H9 (cell line): Measurements from ENCODE around the gene PLXNB1. TPM values are rescaled to one million over a fixed set of nuclear protein-coding genes. Genes with fewer than 3 reads are reported as not detected.

Experiments used
- DNase-seq: peaks from one replicate; pipeline ENCODE4 v3.0.0-alpha.2; 2017
- H2AFZ ChIP-seq: one replicate; pipeline ENCODE4 v1.6.1; 2013; ENCODE audit warnings: mild to moderate bottlenecking, low read length, control low read depth, moderate library complexity
- H2AK5ac ChIP-seq: 2 replicates; pipeline ENCODE4 v1.6.1; 2013; ENCODE audit warnings: low read length, control low read depth, mixed read lengths; ENCODE audit not compliant: insufficient read length
- H2BK120ac ChIP-seq: one replicate; pipeline ENCODE4 v1.6.1; 2013; ENCODE audit warnings: low read depth, mild to moderate bottlenecking, low read length, control low read depth, inconsistent platforms; ENCODE audit not compliant: poor library complexity, severe bottlenecking
- H2BK12ac ChIP-seq: 2 replicates; pipeline ENCODE4 v1.6.1; 2013; ENCODE audit warnings: low read length, control low read depth, mixed read lengths, low read depth; ENCODE audit not compliant: insufficient read length
- H2BK15ac ChIP-seq: 2 replicates; pipeline ENCODE4 v1.6.1; 2013; ENCODE audit warnings: low read depth, low read length, control low read depth
- H2BK20ac ChIP-seq: one replicate; pipeline ENCODE4 v1.6.1; 2013; ENCODE audit warnings: low read depth, mild to moderate bottlenecking, low read length, control low read depth, inconsistent platforms; ENCODE audit not compliant: poor library complexity, severe bottlenecking
- H2BK5ac ChIP-seq: 2 replicates; pipeline ENCODE4 v1.6.1; 2013; ENCODE audit warnings: low read length, control low read depth, mixed read lengths; ENCODE audit not compliant: insufficient read length
- H3K14ac ChIP-seq: 2 replicates; pipeline ENCODE4 v1.6.1; 2013; ENCODE audit warnings: low read length, control low read depth; ENCODE audit not compliant: insufficient read depth
- H3K18ac ChIP-seq: 2 replicates; pipeline ENCODE4 v1.6.1; 2013; ENCODE audit warnings: low read depth, mild to moderate bottlenecking, mixed read lengths, low read length, control low read depth; ENCODE audit not compliant: insufficient read length
- H3K23ac ChIP-seq: 2 replicates; pipeline ENCODE4 v1.6.1; 2013; ENCODE audit warnings: low read length, control low read depth, mixed read lengths, low read depth; ENCODE audit not compliant: insufficient read length
- H3K23me2 ChIP-seq: 2 replicates; pipeline ENCODE4 v1.6.1; 2013; ENCODE audit warnings: low read depth, mild to moderate bottlenecking, mixed read lengths, low read length, control low read depth; ENCODE audit not compliant: insufficient read length, poor library complexity, severe bottlenecking
- H3K27ac ChIP-seq: 2 replicates; pipeline ENCODE4 v1.5.1; 2013; ENCODE audit warnings: low read length, control low read depth, mixed read lengths, low read depth; ENCODE audit not compliant: insufficient read length
- H3K27me3 ChIP-seq: 2 replicates; pipeline ENCODE4 v1.6.1; 2013; ENCODE audit warnings: low read length, control low read depth, inconsistent platforms; ENCODE audit not compliant: insufficient read depth
- H3K4ac ChIP-seq: 2 replicates; pipeline ENCODE4 v1.6.1; 2013; ENCODE audit warnings: low read depth, mild to moderate bottlenecking, control low read depth, inconsistent platforms, low read length, moderate library complexity
- H3K4me1 ChIP-seq: 2 replicates; pipeline ENCODE4 v1.6.1; 2013; ENCODE audit warnings: low read length, control low read depth, inconsistent platforms; ENCODE audit not compliant: insufficient read depth
- H3K4me2 ChIP-seq: 2 replicates; pipeline ENCODE4 v1.6.1; 2013; ENCODE audit warnings: low read length, control low read depth, mixed read lengths; ENCODE audit not compliant: insufficient read length, insufficient read depth
- H3K56ac ChIP-seq: 2 replicates; pipeline ENCODE4 v1.6.1; 2013; ENCODE audit warnings: low read depth, mild to moderate bottlenecking, mixed read lengths, low read length, control low read depth; ENCODE audit not compliant: insufficient read length
- H3K79me1 ChIP-seq: 2 replicates; pipeline ENCODE4 v1.6.1; 2013; ENCODE audit warnings: low read depth, mild to moderate bottlenecking, moderate library complexity, low read length, control low read depth, inconsistent platforms; ENCODE audit not compliant: insufficient read depth, poor library complexity, severe bottlenecking
- H3K79me2 ChIP-seq: 2 replicates; pipeline ENCODE4 v1.6.1; 2013; ENCODE audit warnings: low read length, control low read depth, inconsistent platforms; ENCODE audit not compliant: insufficient read depth
- H3K9ac ChIP-seq: 2 replicates; pipeline ENCODE4 v1.6.1; 2013; ENCODE audit warnings: low read length, control low read depth, mixed read lengths; ENCODE audit not compliant: insufficient read length; ENCODE audit errors: extremely low read depth
- H3K9me3 ChIP-seq: one replicate; pipeline ENCODE4 v1.6.1; 2013; ENCODE audit warnings: low read depth, low read length, inconsistent platforms; ENCODE audit not compliant: control insufficient read depth
- H3T11ph ChIP-seq: one replicate; pipeline ENCODE4 v1.6.1; 2013; ENCODE audit warnings: mild to moderate bottlenecking, low read length, control low read depth, inconsistent platforms
- H4K20me1 ChIP-seq: one replicate; pipeline ENCODE4 v1.6.1; 2013; ENCODE audit not compliant: control insufficient read depth, insufficient read length, insufficient read depth
- H4K5ac ChIP-seq: 2 replicates; pipeline ENCODE4 v1.6.1; 2013; ENCODE audit warnings: low read depth, mild to moderate bottlenecking, mixed read lengths, low read length, control low read depth; ENCODE audit not compliant: insufficient read length
- H4K8ac ChIP-seq: replicated peaks from 2 replicates; pipeline ENCODE4 v1.6.1; 2013; ENCODE audit warnings: low read length, control low read depth, mixed read lengths, low read depth; ENCODE audit not compliant: insufficient read length
- H4K91ac ChIP-seq: 2 replicates; pipeline ENCODE4 v1.6.1; 2013; ENCODE audit warnings: low read depth, mild to moderate bottlenecking, moderate library complexity, mixed read lengths, low read length, control low read depth; ENCODE audit not compliant: insufficient read length
- H3K27ac Mint-ChIP-seq, 3 experiments: 2 replicates in 2 of 3; 3 replicates in 1 of 3; pipeline ENCODE4 v1.8.0; 2020 to 2021; ENCODE audit warnings: mixed read lengths in 3 of 3, mild to moderate bottlenecking in 1 of 3, moderate library complexity in 1 of 3
- H3K27me3 Mint-ChIP-seq: 2 replicates; pipeline ENCODE4 v1.8.0; 2021; ENCODE audit warnings: low read depth, mild to moderate bottlenecking, moderate library complexity, mixed read lengths
- H3K36me3 Mint-ChIP-seq, 3 experiments: 2 replicates in 2 of 3; 3 replicates in 1 of 3; pipeline ENCODE4 v1.8.0; 2020 to 2021; ENCODE audit warnings: low read depth in 3 of 3, mixed read lengths in 3 of 3; ENCODE audit not compliant: insufficient read depth in 1 of 3
- H3K4me1 Mint-ChIP-seq, 2 experiments: 2 replicates each; pipeline ENCODE4 v1.8.0; 2020; ENCODE audit warnings: mixed read lengths in 2 of 2
- H3K4me3 Mint-ChIP-seq, 2 experiments: 2 replicates in 1 of 2; 3 replicates in 1 of 2; pipeline ENCODE4 v1.8.0; 2020 to 2021; ENCODE audit warnings: mild to moderate bottlenecking in 2 of 2, mixed read lengths in 2 of 2, moderate library complexity in 1 of 2
- H3K9me3 Mint-ChIP-seq, 2 experiments: 2 replicates in 1 of 2; 3 replicates in 1 of 2; pipeline ENCODE4 v1.8.0; 2020; ENCODE audit warnings: mild to moderate bottlenecking in 2 of 2, mixed read lengths in 2 of 2, moderate library complexity in 1 of 2
- WGBS: extraction: QIAGEN DNeasy Blood & Tissue Kit; methylation state at CpG from one replicate; pipeline ENCODE4 v1.1.7; 2013; ENCODE audit warnings: missing lambda C conversion rate, low lambda C conversion rate, mixed read lengths; ENCODE audit not compliant: insufficient read length; ENCODE audit errors: extremely low coverage; 5-methylcytosine and 5-hydroxymethylcytosine counted together
- total RNA-seq: library from RNA; stranded (reverse); gene quantifications from 2 replicates; pipeline ENCODE4 v1.2.1, GENCODE V29; 2021
- TF ChIP-seq, protein P1 (sequence below): fragments of 200-600 bp; sonication (generic); conservative IDR thresholded peaks from 3 replicates; pipeline ENCODE4 v1.8.0; 2021; ENCODE audit warnings: antibody characterized with exemption, mild to moderate bottlenecking

Gene PLXNB1
- total RNA-seq, 1 experiment from 2014 or later = 184 TPM

- Histone ChIP-seq H3K27me3 (no peaks in the 10 kb centered on the region; the same call in 1 of the 2 replicates), H3K23ac (no peak overlapping the region), H3K56ac (no peak overlapping the region), H2AFZ (no peak overlapping the region), H3K9ac (no peak overlapping the region), H3K4me1 (no peaks in the 10 kb centered on the region), H3K18ac (no peak overlapping the region), H4K20me1 (no peaks in the 10 kb centered on the region), H3K79me1 (no peaks in the 10 kb centered on the region), H3T11ph (no peak overlapping the region), H3K4me2 (no peak overlapping the region), H3K79me2 (no peaks in the 10 kb centered on the region), H3K27ac (no peak overlapping the region), H3K14ac (no peak overlapping the region), H4K5ac (no peak overlapping the region), H2BK15ac (no peak overlapping the region), H4K8ac (no peak overlapping the region), H3K9me3 (no peaks in the 10 kb centered on the region), H3K23me2 (no peaks in the 10 kb centered on the region), H2BK12ac (peak overlapping the region; percentile 22), H2BK120ac (no peak overlapping the region), H2BK5ac (no peak overlapping the region), H2BK20ac (no peak overlapping the region), H4K91ac (no peak overlapping the region), H3K4ac (no peak overlapping the region), H2AK5ac (no peak overlapping the region)
- H3K27ac Mint-ChIP-seq = no peak overlapping the region
- peaks cover 24% of the 10 kb centered on the region for H3K27me3 Mint-ChIP-seq
- H3K36me3 Mint-ChIP-seq = peaks cover 0 to 5% (median 0%) of the 10 kb centered on the region in 3 experiments; a peak in 2 of 7 replicates
- no peak overlapping the region for H3K4me3 Mint-ChIP-seq
- WGBS = no CpG with 5 or more reads among the region's 1 CpG
- peaks cover 5 to 10% of the 10 kb centered on the region in 2 experiments for H3K9me3 Mint-ChIP-seq
- DNase-seq = no peak
- no peaks in the 10 kb centered on the region for H3K4me1 Mint-ChIP-seq
- TF ChIP-seq, protein P1, sequence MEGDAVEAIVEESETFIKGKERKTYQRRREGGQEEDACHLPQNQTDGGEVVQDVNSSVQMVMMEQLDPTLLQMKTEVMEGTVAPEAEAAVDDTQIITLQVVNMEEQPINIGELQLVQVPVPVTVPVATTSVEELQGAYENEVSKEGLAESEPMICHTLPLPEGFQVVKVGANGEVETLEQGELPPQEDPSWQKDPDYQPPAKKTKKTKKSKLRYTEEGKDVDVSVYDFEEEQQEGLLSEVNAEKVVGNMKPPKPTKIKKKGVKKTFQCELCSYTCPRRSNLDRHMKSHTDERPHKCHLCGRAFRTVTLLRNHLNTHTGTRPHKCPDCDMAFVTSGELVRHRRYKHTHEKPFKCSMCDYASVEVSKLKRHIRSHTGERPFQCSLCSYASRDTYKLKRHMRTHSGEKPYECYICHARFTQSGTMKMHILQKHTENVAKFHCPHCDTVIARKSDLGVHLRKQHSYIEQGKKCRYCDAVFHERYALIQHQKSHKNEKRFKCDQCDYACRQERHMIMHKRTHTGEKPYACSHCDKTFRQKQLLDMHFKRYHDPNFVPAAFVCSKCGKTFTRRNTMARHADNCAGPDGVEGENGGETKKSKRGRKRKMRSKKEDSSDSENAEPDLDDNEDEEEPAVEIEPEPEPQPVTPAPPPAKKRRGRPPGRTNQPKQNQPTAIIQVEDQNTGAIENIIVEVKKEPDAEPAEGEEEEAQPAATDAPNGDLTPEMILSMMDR = no peak
Measured at GRCh38 chr3:48356419-48356818, 73.5 kb downstream of the PLXNB1 start.
